C4-2B (cell line): ENCODE measurements around the gene PREB.
A peak's percentile ranks its signal among the peaks of the same experiment; 100 is the strongest.

Source experiments
- H3K27ac ChIP-seq: fragments of 450-650 bp; 2 replicates; pipeline ENCODE4 v1.5.1; 2017
- CTCF ChIP-seq: fragments of 450-650 bp; conservative IDR thresholded peaks from 2 replicates; pipeline ENCODE4 v1.5.1; 2017; ENCODE audit warnings: mild to moderate bottlenecking
- ZFX ChIP-seq: fragments of 450-650 bp; IDR thresholded peaks from 2 replicates; pipeline ENCODE4 v1.6.1; 2017

Gene PREB

GRCh38 chr2:27138111-27138510, 3.7 kb upstream of the PREB start:
- TF ChIP-seq CTCF (no peak), ZFX (no peak)
- no peak overlapping the region for H3K27ac ChIP-seq

- TF ChIP-seq CTCF: no peak
- no peak overlapping the region for H3K27ac ChIP-seq
Measured at GRCh38 chr2:27137322-27137935, 3.0 kb upstream of the PREB start.

- no peak overlapping the region for H3K27ac ChIP-seq
- TF ChIP-seq ZFX (no peak), CTCF (no peak)
Measured at GRCh38 chr2:27136751-27137150, 2.3 kb upstream of the PREB start.

GRCh38 chr2:27135478-27135955, 1.1 kb upstream of the PREB start:
- no peak for TF ChIP-seq CTCF
- TF ChIP-seq ZFX: no peak
- peak overlapping the region; percentile 86; the same call in 1 of the 2 replicates for H3K27ac ChIP-seq

- TF ChIP-seq ZFX (no peak), CTCF (no peak)
- peak overlapping the region; percentile 86 for H3K27ac ChIP-seq
Measured at GRCh38 chr2:27134781-27135477, 493 bp upstream of the PREB start.

- TF ChIP-seq ZFX: no peak
- no peak for TF ChIP-seq CTCF
- peak overlapping the region; percentile 86 for H3K27ac ChIP-seq
Measured at GRCh38 chr2:27133195-27133875, 1.1 kb downstream of the PREB start.

GRCh38 chr2:27131429-27131828, 3.0 kb downstream of the PREB start:
- TF ChIP-seq CTCF: no peak
- no peak for TF ChIP-seq ZFX

More at GRCh38 chr2:27131429-27131828, 3.0 kb downstream of the PREB start:
- no peak overlapping the region for H3K27ac ChIP-seq
